GM23338 (cell line): ENCODE data around the gene GLS. TPM values are rescaled to one million over a fixed set of nuclear protein-coding genes. Genes with fewer than 3 reads are reported as not detected.

Source experiments
- ATAC-seq: fragments of 200-7000 bp; cut with Tn5 transposase; 3 replicates; pipeline ENCODE4 v1.9.1; 2020
- DNase-seq: peaks from one replicate; pipeline ENCODE4 v3.0.0-alpha.2; 2015; ENCODE audit warnings: low spot score
- H2AFZ ChIP-seq: fragments of 200-600 bp; sonication (generic); 2 replicates; pipeline ENCODE4 v1.8.0; 2016; ENCODE audit warnings: antibody characterized with exemption, mild to moderate bottlenecking, moderate library complexity
- H3F3A ChIP-seq: fragments of 200-600 bp; sonication (generic); replicated peaks from 2 replicates; pipeline ENCODE4 v1.8.0; 2017; ENCODE audit warnings: antibody characterized with exemption, mixed run types, low read depth
- H3K27ac ChIP-seq: fragments of 200-600 bp; sonication (generic); 2 replicates; pipeline ENCODE4 v1.6.1; 2016; ENCODE audit warnings: low read depth
- H3K27me3 ChIP-seq: fragments of 200-600 bp; sonication (generic); 2 replicates; pipeline ENCODE4 v1.8.0; 2016; ENCODE audit warnings: mild to moderate bottlenecking, mixed run types, moderate library complexity; ENCODE audit not compliant: insufficient read depth
- H3K36me3 ChIP-seq: fragments of 200-600 bp; sonication (generic); 2 replicates; pipeline ENCODE4 v1.8.0; 2016; ENCODE audit warnings: mild to moderate bottlenecking; ENCODE audit not compliant: insufficient read depth
- H3K4me1 ChIP-seq: fragments of 200-600 bp; sonication (generic); 2 replicates; pipeline ENCODE4 v1.8.0; 2016; ENCODE audit warnings: mild to moderate bottlenecking, moderate library complexity; ENCODE audit not compliant: insufficient read depth
- H3K4me2 ChIP-seq: fragments of 200-600 bp; sonication (generic); 2 replicates; pipeline ENCODE4 v1.7.1; 2017; ENCODE audit warnings: mixed run types
- H3K4me3 ChIP-seq: fragments of 200-600 bp; sonication (generic); 2 replicates; pipeline ENCODE4 v1.6.1; 2016; ENCODE audit warnings: mixed run types
- H3K79me2 ChIP-seq: fragments of 200-600 bp; sonication (generic); replicated peaks from 2 replicates; pipeline ENCODE4 v1.8.0; 2017; ENCODE audit warnings: mild to moderate bottlenecking; ENCODE audit not compliant: insufficient read depth
- H3K9me2 ChIP-seq: fragments of 200-600 bp; sonication (generic); 2 replicates; pipeline ENCODE4 v1.8.0; 2017; ENCODE audit not compliant: insufficient read depth
- H4K20me1 ChIP-seq: fragments of 200-600 bp; sonication (generic); replicated peaks from 2 replicates; pipeline ENCODE4 v1.8.0; 2017; ENCODE audit warnings: mild to moderate bottlenecking; ENCODE audit not compliant: insufficient read depth
- H3K27ac Mint-ChIP-seq: 2 replicates; pipeline ENCODE4 v1.8.0; 2020; ENCODE audit warnings: inconsistent platforms, mild to moderate bottlenecking, moderate library complexity, mixed read lengths
- H3K27me3 Mint-ChIP-seq: 3 replicates; pipeline ENCODE4 v1.8.0; 2022; ENCODE audit warnings: low read depth, mild to moderate bottlenecking, moderate library complexity, mixed read lengths, inconsistent platforms; ENCODE audit not compliant: insufficient read depth, poor library complexity
- H3K36me3 Mint-ChIP-seq: 3 replicates; pipeline ENCODE4 v1.8.0; 2021; ENCODE audit warnings: low read depth, mild to moderate bottlenecking, inconsistent platforms, moderate library complexity, mixed read lengths
- H3K4me1 Mint-ChIP-seq: 3 replicates; pipeline ENCODE4 v1.8.0; 2020; ENCODE audit warnings: mild to moderate bottlenecking, inconsistent platforms, mixed read lengths
- H3K4me3 Mint-ChIP-seq: 3 replicates; pipeline ENCODE4 v1.8.0; 2021; ENCODE audit warnings: moderate library complexity, mild to moderate bottlenecking, inconsistent platforms, mixed read lengths
- H3K9me3 Mint-ChIP-seq: 3 replicates; pipeline ENCODE4 v1.8.0; 2020; ENCODE audit warnings: moderate library complexity, mild to moderate bottlenecking, inconsistent platforms, mixed read lengths
- CREB1 ChIP-seq: fragments of 250-450 bp; sonication (Bioruptor Pico); IDR thresholded peaks from 2 replicates; pipeline ENCODE4 v1.5.0; 2020; ENCODE audit warnings: low read depth, mild to moderate bottlenecking, moderate library complexity
- CTCF ChIP-seq, 2 experiments: fragments of 200-600 bp in 1 of 2; sonication (generic) in 1 of 2; conservative IDR thresholded peaks; 2 replicates each; pipeline versions ENCODE4 v1.5.1 to v1.6.1; 2016 to 2017; ENCODE audit warnings: antibody characterized with exemption in 2 of 2, low read depth in 2 of 2, mild to moderate bottlenecking in 2 of 2, moderate library complexity in 1 of 2
- EZH2 ChIP-seq: fragments of 200-600 bp; sonication (generic); IDR thresholded peaks from one replicate; pipeline ENCODE4 v1.8.0; 2017; ENCODE audit warnings: antibody characterized with exemption, mild to moderate bottlenecking, low read depth; ENCODE audit not compliant: unreplicated experiment
- EZH2phosphoT487 ChIP-seq: fragments of 200-600 bp; sonication (generic); IDR thresholded peaks from one replicate; pipeline ENCODE4 v1.8.1; 2018; ENCODE audit warnings: antibody characterized with exemption; ENCODE audit not compliant: unreplicated experiment
- JUNB ChIP-seq: IDR thresholded peaks from one replicate; pipeline ENCODE4 v1.6.1; 2016; ENCODE audit warnings: antibody characterized with exemption; ENCODE audit not compliant: unreplicated experiment
- NANOG ChIP-seq: IDR thresholded peaks from 2 replicates; pipeline ENCODE4 v1.6.1; 2016; ENCODE audit warnings: antibody characterized with exemption, borderline replicate concordance
- POLR2AphosphoS5 ChIP-seq: IDR thresholded peaks from 2 replicates; pipeline ENCODE4 v1.6.1; 2016; ENCODE audit warnings: antibody characterized with exemption, low read depth
- REST ChIP-seq: IDR thresholded peaks from one replicate; pipeline ENCODE4 v1.6.1; 2018; ENCODE audit warnings: antibody characterized with exemption; ENCODE audit not compliant: unreplicated experiment
- STAT1 ChIP-seq: IDR thresholded peaks from one replicate; pipeline ENCODE4 v1.6.1; 2016; ENCODE audit warnings: antibody characterized with exemption; ENCODE audit not compliant: unreplicated experiment
- ZNF114 ChIP-seq: fragments of 250-450 bp; sonication (Bioruptor Pico); IDR thresholded peaks from 2 replicates; pipeline ENCODE4 v1.5.0; 2020; ENCODE audit warnings: mild to moderate bottlenecking, moderate library complexity
- ZNF331 ChIP-seq: fragments of 250-450 bp; sonication (Bioruptor Pico); IDR thresholded peaks from 2 replicates; pipeline ENCODE4 v1.5.0; 2020; ENCODE audit warnings: low read depth, mild to moderate bottlenecking, moderate library complexity
- ZNF462 ChIP-seq: fragments of 250-450 bp; sonication (Bioruptor Pico); IDR thresholded peaks from 2 replicates; pipeline ENCODE4 v1.5.0; 2020; ENCODE audit warnings: mild to moderate bottlenecking, moderate library complexity
- polyA plus RNA-seq: library from polyadenylated mRNA; unstranded; fragments of >200 nt; fragmentation: Nextera tagmentation; extraction: Ambion mirVana; gene quantifications from 2 replicates; pipeline ENCODE4 v1.2.1, GENCODE V29; 2016
- total RNA-seq: library from RNA; depleted of rRNA; stranded (reverse); fragments of >200 nt; shearing (Covaris generic); gene quantifications from 2 replicates; pipeline ENCODE4 v1.2.3, GENCODE V29; 2014
- TF ChIP-seq, protein P1 (sequence below): IDR thresholded peaks from 2 replicates; pipeline ENCODE4 v1.6.1; 2016; ENCODE audit warnings: antibody characterized with exemption

Gene GLS
- total and polyA plus RNA-seq, 2 experiments from 2014 or later = 38.1 to 172 TPM

DNA sequence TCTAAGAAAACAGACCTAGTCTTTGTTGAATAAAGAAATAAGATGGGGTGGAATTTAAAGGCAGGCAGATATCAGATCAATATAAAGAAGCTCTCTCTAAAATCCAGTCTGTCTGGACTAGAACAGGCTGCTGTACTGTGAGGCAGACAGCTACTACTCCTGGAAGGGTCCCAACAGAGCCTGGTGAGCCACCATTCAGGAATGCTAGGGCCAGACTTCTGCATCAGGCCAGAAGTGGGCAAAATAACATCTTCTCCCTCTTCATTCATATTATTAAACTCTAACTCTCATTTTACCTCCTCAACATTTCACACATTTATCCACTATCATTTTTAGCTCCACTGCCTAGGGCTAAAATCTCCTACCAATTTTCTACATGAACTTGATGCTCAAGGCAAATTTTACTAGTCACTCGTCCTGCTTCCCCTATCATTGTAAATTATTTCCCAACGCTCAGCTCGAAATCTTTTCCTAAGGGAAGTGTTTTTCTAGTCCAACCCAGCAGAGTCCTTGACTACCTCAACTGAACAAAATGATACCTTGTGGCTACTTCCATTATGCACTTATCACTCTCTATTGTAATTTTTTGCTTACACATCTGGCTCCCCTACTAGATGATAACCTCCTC is 45.2 kb upstream of the GLS start:
- H3K4me3 ChIP-seq = no peak overlapping the region
- no peaks in the 10 kb centered on the region for H3F3A ChIP-seq
- H3K79me2 ChIP-seq = no peaks in the 10 kb centered on the region
- H4K20me1 ChIP-seq = no peaks in the 10 kb centered on the region
- H2AFZ ChIP-seq = no peak overlapping the region
- no peaks in the 10 kb centered on the region for H3K36me3 Mint-ChIP-seq
- H3K4me2 ChIP-seq = no peak overlapping the region
- ATAC-seq (no peak), DNase-seq (no peak)
- no peaks in the 10 kb centered on the region for H3K9me3 Mint-ChIP-seq
- H3K4me3 Mint-ChIP-seq = no peak overlapping the region
- no peaks in the 10 kb centered on the region for H3K27me3 Mint-ChIP-seq
- H3K4me1 Mint-ChIP-seq = no peaks in the 10 kb centered on the region; the same call in 2 of the 3 replicates
- H3K27ac ChIP-seq = no peak overlapping the region
- no peaks in the 10 kb centered on the region for H3K27me3 ChIP-seq
- no peaks in the 10 kb centered on the region; the same call in 1 of the 2 replicates for H3K9me2 ChIP-seq
- no peaks in the 10 kb centered on the region for H3K36me3 ChIP-seq
- no peak for TF ChIP-seq ZNF331 (CRISPR knock-in tag)
- TF ChIP-seq EZH2phosphoT487 = no peak
- no peak for TF ChIP-seq ZNF114 (CRISPR knock-in tag)
- no peak for TF ChIP-seq REST
- no peak for TF ChIP-seq CREB1 (CRISPR knock-in tag)
- no peak for TF ChIP-seq NANOG
- no peak for TF ChIP-seq ZNF462
- no peak for TF ChIP-seq POLR2AphosphoS5
- TF ChIP-seq CTCF (conservative IDR thresholded peaks at IDR 0.05; ENCODE audit: low read depth in 2 of 2) = no peak
- no peak for TF ChIP-seq EZH2
- TF ChIP-seq, protein P1, sequence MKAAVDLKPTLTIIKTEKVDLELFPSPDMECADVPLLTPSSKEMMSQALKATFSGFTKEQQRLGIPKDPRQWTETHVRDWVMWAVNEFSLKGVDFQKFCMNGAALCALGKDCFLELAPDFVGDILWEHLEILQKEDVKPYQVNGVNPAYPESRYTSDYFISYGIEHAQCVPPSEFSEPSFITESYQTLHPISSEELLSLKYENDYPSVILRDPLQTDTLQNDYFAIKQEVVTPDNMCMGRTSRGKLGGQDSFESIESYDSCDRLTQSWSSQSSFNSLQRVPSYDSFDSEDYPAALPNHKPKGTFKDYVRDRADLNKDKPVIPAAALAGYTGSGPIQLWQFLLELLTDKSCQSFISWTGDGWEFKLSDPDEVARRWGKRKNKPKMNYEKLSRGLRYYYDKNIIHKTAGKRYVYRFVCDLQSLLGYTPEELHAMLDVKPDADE = no peak
- no peak for TF ChIP-seq STAT1
- TF ChIP-seq JUNB = no peak
- H3K27ac Mint-ChIP-seq = no peak overlapping the region
- no peaks in the 10 kb centered on the region for H3K4me1 ChIP-seq
